ENCODE results near the gene LHX5. TPM values are rescaled to one million over a fixed set of nuclear protein-coding genes. Genes with fewer than 3 reads are reported as not detected.

Gene LHX5
- total RNA-seq, 1 experiment from 2014 or later, result not detected

GRCh38 chr12:113512568-113512967 is 40.9 kb upstream of the LHX5 start:
- ChIA-PET POLR2A (no interaction called here), CTCF (no interaction called here)
- TF ChIP-seq CTCF (IDR thresholded peaks at IDR 0.05; ENCODE audit: unreplicated experiment), result no peak
- intact Hi-C loops (cut with micrococcal nuclease), result no loop called here
- Mint-ChIP-seq H3K9me3 (ENCODE audit: unreplicated experiment) (no peaks in the 10 kb centered on the region), H3K36me3 (ENCODE audit: insufficient read depth, unreplicated experiment) (no peaks in the 10 kb centered on the region), H3K4me3 (ENCODE audit: unreplicated experiment) (no peak overlapping the region), H3K27ac (ENCODE audit: low read depth, unreplicated experiment) (no peak overlapping the region), H3K27me3 (ENCODE audit: insufficient read depth, unreplicated experiment) (peaks cover 68% of the 10 kb centered on the region), H3K4me1 (ENCODE audit: insufficient read depth, unreplicated experiment) (no peaks in the 10 kb centered on the region)
- DNase-seq (ENCODE audit: unreplicated experiment), result no peak
- no TSS peak for BruUV-seq (replicated peaks)

GRCh38 chr12:113506867-113507266 is 35.2 kb upstream of the LHX5 start:
- BruUV-seq (replicated peaks), result no TSS peak
- Mint-ChIP-seq H3K4me3 (ENCODE audit: unreplicated experiment) (no peak overlapping the region), H3K4me1 (ENCODE audit: insufficient read depth, unreplicated experiment) (no peaks in the 10 kb centered on the region), H3K36me3 (ENCODE audit: insufficient read depth, unreplicated experiment) (no peaks in the 10 kb centered on the region), H3K9me3 (ENCODE audit: unreplicated experiment) (no peaks in the 10 kb centered on the region), H3K27ac (ENCODE audit: low read depth, unreplicated experiment) (no peak overlapping the region), H3K27me3 (ENCODE audit: insufficient read depth, unreplicated experiment) (peaks cover 66% of the 10 kb centered on the region)
- intact Hi-C loops (cut with micrococcal nuclease), result no loop called here
- CTCF ChIA-PET, result no interaction called here
- no peak for DNase-seq (ENCODE audit: unreplicated experiment)
- POLR2A ChIA-PET, result no interaction called here
- TF ChIP-seq CTCF (IDR thresholded peaks at IDR 0.05; ENCODE audit: unreplicated experiment), result no peak

- CTCF ChIA-PET, result no interaction called here
Observed at GRCh38 chr12:113505941-113506340, 34.3 kb upstream of the LHX5 start.

GRCh38 chr12:113504917-113505316 is 33.2 kb upstream of the LHX5 start:
- Mint-ChIP-seq H3K4me3 (ENCODE audit: unreplicated experiment) (no peak overlapping the region), H3K27me3 (ENCODE audit: insufficient read depth, unreplicated experiment) (peaks cover 70% of the 10 kb centered on the region), H3K36me3 (ENCODE audit: insufficient read depth, unreplicated experiment) (no peaks in the 10 kb centered on the region), H3K4me1 (ENCODE audit: insufficient read depth, unreplicated experiment) (no peaks in the 10 kb centered on the region), H3K27ac (ENCODE audit: low read depth, unreplicated experiment) (no peak overlapping the region), H3K9me3 (ENCODE audit: unreplicated experiment) (no peaks in the 10 kb centered on the region)
- no TSS peak for BruUV-seq (replicated peaks)
- intact Hi-C loops (cut with micrococcal nuclease), result no loop called here
- TF ChIP-seq CTCF (IDR thresholded peaks at IDR 0.05; ENCODE audit: unreplicated experiment), result no peak
- ChIA-PET CTCF (no interaction called here), POLR2A (interaction anchor here (1.1 kb wide), 1 partner anchor 18 kb away, joined by 3 read pairs; no protein-coding TSS in a partner anchor)
- no peak for DNase-seq (ENCODE audit: unreplicated experiment)

More at GRCh38 chr12:113505941-113506340, 34.3 kb upstream of the LHX5 start:
- Mint-ChIP-seq H3K27me3 (ENCODE audit: insufficient read depth, unreplicated experiment) (peaks cover 70% of the 10 kb centered on the region), H3K27ac (ENCODE audit: low read depth, unreplicated experiment) (no peak overlapping the region), H3K4me1 (ENCODE audit: insufficient read depth, unreplicated experiment) (no peaks in the 10 kb centered on the region), H3K36me3 (ENCODE audit: insufficient read depth, unreplicated experiment) (no peaks in the 10 kb centered on the region), H3K4me3 (ENCODE audit: unreplicated experiment) (no peak overlapping the region), H3K9me3 (ENCODE audit: unreplicated experiment) (no peaks in the 10 kb centered on the region)
- POLR2A ChIA-PET, result no interaction called here
- BruUV-seq (replicated peaks), result no TSS peak
- TF ChIP-seq CTCF (IDR thresholded peaks at IDR 0.05; ENCODE audit: unreplicated experiment), result no peak
- intact Hi-C loops (cut with micrococcal nuclease), result no loop called here
- DNase-seq (ENCODE audit: unreplicated experiment), result no peak

All from MCF 10A (cell line).